Measurements from ENCODE around the gene DDX51. TPM values are rescaled to one million over a fixed set of nuclear protein-coding genes. Genes with fewer than 3 reads are reported as not detected.

The DDX51 gene
- total and polyA plus RNA-seq, 2 of the 13 experiments (the other 11 are each of a cell fraction or from before 2014, with no cell fraction given) = 10.1 TPM

GRCh38 chr12:132181570-132182200, 37.6 kb upstream of the DDX51 start:
- FAIRE-seq (no peak), DNase-seq (ENCODE audit: low spot score) (no peak), ATAC-seq (no peak)
- no peaks in the 10 kb centered on the region for H3K9me3 ChIP-seq (ENCODE audit: low read length)
- no peak overlapping the region for H3K4me2 ChIP-seq (ENCODE audit: low read depth, low read length)
- H3K36me3 ChIP-seq (replicated peaks in 1 of 2; ENCODE audit: control insufficient read depth in 1 of 2, insufficient read depth in 2 of 2, low read length in 2 of 2) = no peaks in the 10 kb centered on the region
- ChIA-PET CTCF (ENCODE audit: low intra/inter-chr PET ratio, low total read pairs) (no interaction called here), POLR2A (no interaction called here)
- H3K9ac ChIP-seq (ENCODE audit: insufficient read depth, low read depth, low read length) = no peak overlapping the region
- no peaks in the 10 kb centered on the region for H3K4me1 ChIP-seq (ENCODE audit: insufficient read depth, low read length)
- H4K20me1 ChIP-seq (ENCODE audit: insufficient read depth, low read length) = no peaks in the 10 kb centered on the region; the same call in 1 of the 2 replicates
- no peak overlapping the region for H3K27ac ChIP-seq (ENCODE audit: extremely low read length, insufficient read depth, low read length)
- H2AFZ ChIP-seq (ENCODE audit: low read length) = no peak overlapping the region
- peaks cover 11 to 79% of the 10 kb centered on the region in 2 experiments for H3K27me3 ChIP-seq (ENCODE audit: control insufficient read depth in 1 of 2, insufficient read depth in 2 of 2, low read length in 2 of 2)
- TF ChIP-seq RAD51 (IDR thresholded peaks at IDR 0.05; ENCODE audit: borderline replicate concordance) (no peak), GPBP1L1 (CRISPR knock-in tag; IDR thresholded peaks at IDR 0.05) (no peak), ZNF354B (CRISPR knock-in tag; IDR thresholded peaks at IDR 0.05) (no peak), ZBTB26 (CRISPR knock-in tag; IDR thresholded peaks at IDR 0.05; ENCODE audit: borderline replicate concordance) (no peak), KAT2B (IDR thresholded peaks at IDR 0.05; ENCODE audit: borderline replicate concordance, low read depth, low read length) (no peak), ZFP1 (CRISPR knock-in tag; IDR thresholded peaks at IDR 0.05) (no peak), HDAC1 (CRISPR knock-in tag; IDR thresholded peaks at IDR 0.05) (no peak), REXO4 (CRISPR knock-in tag; IDR thresholded peaks at IDR 0.05; ENCODE audit: borderline replicate concordance) (no peak), HBP1 (CRISPR knock-in tag; IDR thresholded peaks at IDR 0.05; ENCODE audit: low read depth) (no peak), PHF20 (CRISPR knock-in tag; IDR thresholded peaks at IDR 0.05) (no peak), SMAD3 (CRISPR knock-in tag; IDR thresholded peaks at IDR 0.05) (no peak)
- WGBS (ENCODE audit: low lambda C conversion rate) = 49% methylated on average over 28 of the region's 33 CpGs
- BruUV-seq (replicated peaks) = no TSS peak
- intact Hi-C loops (cut with micrococcal nuclease; ENCODE audit: unreplicated experiment) = no loop called here
- no peaks in the 10 kb centered on the region for H3K79me2 ChIP-seq (ENCODE audit: insufficient read depth, low read length)
- in situ Hi-C loops (cut with HindIII; ENCODE audit: extremely low pct_ligation_motif_present, low pct_unique_long_range_greater_than_20kb) = no loop called here
- no peak overlapping the region for H3K4me3 ChIP-seq (replicated peaks in 1 of 3; ENCODE audit: insufficient read depth in 1 of 3, low read depth in 2 of 3, low read length in 3 of 3)
